ENCODE results near the gene DPY19L1.
"Not testable (repeated sequence)": the region's sequence is repeated elsewhere in the genome, so short reads cannot be mapped to it uniquely, and the experiment has no call there.

- not testable (repeated sequence) for TF ChIP-seq CTCF (IDR thresholded peaks at IDR 0.05); IRF2 (CRISPR knock-in tag; IDR thresholded peaks at IDR 0.05; ENCODE audit: borderline replicate concordance, low read depth); ETV6 (CRISPR knock-in tag; IDR thresholded peaks at IDR 0.05); SMAD3 (CRISPR knock-in tag; IDR thresholded peaks at IDR 0.05; ENCODE audit: borderline replicate concordance)
- TF ChIP-seq, protein P1, sequence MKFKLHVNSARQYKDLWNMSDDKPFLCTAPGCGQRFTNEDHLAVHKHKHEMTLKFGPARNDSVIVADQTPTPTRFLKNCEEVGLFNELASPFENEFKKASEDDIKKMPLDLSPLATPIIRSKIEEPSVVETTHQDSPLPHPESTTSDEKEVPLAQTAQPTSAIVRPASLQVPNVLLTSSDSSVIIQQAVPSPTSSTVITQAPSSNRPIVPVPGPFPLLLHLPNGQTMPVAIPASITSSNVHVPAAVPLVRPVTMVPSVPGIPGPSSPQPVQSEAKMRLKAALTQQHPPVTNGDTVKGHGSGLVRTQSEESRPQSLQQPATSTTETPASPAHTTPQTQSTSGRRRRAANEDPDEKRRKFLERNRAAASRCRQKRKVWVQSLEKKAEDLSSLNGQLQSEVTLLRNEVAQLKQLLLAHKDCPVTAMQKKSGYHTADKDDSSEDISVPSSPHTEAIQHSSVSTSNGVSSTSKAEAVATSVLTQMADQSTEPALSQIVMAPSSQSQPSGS (CRISPR knock-in tag; IDR thresholded peaks at IDR 0.05; ENCODE audit: borderline replicate concordance, low read depth): not testable (repeated sequence)
Measured at GRCh38 chr7:34903921-34904320, 133.4 kb downstream of the DPY19L1 start.
